ENCODE measurements around the gene LGALSL. TPM values are rescaled to one million over a fixed set of nuclear protein-coding genes. Genes with fewer than 3 reads are reported as not detected.

LGALSL gene
- polyA plus RNA-seq, 2 of the 4 experiments (the other 2 are of a cell fraction) = 11.0 to 14.1 TPM

DNA sequence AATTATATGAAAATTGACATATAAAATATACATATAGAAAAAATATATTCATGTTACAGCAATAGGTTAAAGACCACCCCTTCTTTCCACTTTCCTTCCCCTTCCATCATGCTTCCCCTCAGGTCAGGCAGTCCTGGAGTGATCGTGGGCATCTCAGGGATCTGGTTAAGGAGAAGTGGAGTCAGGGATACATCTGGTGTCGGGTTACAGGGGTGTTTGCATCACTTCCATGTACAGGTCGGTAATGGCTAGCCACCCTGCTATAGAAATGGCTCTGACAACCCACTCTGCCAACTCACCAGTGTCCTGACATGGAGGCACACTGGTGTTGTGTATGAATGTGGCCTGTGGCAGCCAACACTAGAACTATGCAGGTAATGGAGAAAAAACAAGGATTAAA is 36.3 kb upstream of the LGALSL start:
- Histone ChIP-seq H3K4me1 (no peaks in the 10 kb centered on the region), H3K4me3 (no peak overlapping the region), H3K27ac (no peak overlapping the region), H3K9me3 (no peaks in the 10 kb centered on the region), H3K4me2 (no peak overlapping the region)
- ATAC-seq (no peak), FAIRE-seq (no peak), DNase-seq (ENCODE audit: low read depth in 1 of 2, low spot score in 1 of 2) (no peak)
- 8% methylated on average over 3 of the region's 3 CpGs for WGBS (ENCODE audit: missing lambda C conversion rate)
- CTCF ChIA-PET = interaction anchor here (0.7 to 2.1 kb wide), 5 partner anchors 13 to 1156 kb away, joined by 3 to 6 read pairs (median 6); no protein-coding TSS in a partner anchor
- POLR2A ChIA-PET = no interaction called here
- TF ChIP-seq KDM5A (IDR thresholded peaks at IDR 0.05) = no peak
- no peak for TF ChIP-seq FOSL2 (IDR thresholded peaks at IDR 0.05)
- TF ChIP-seq FOSL2 (CRISPR knock-in tag; IDR thresholded peaks at IDR 0.05) = no peak
- no peak for TF ChIP-seq JUN (IDR thresholded peaks at IDR 0.05)
- no peak for TF ChIP-seq ZSCAN20 (CRISPR knock-in tag; IDR thresholded peaks at IDR 0.05)
- no peak for TF ChIP-seq TFCP2L1 (CRISPR knock-in tag; IDR thresholded peaks at IDR 0.05)
- TF ChIP-seq FOXS1 (CRISPR knock-in tag; IDR thresholded peaks at IDR 0.05) = no peak
- TF ChIP-seq RCOR1 (IDR thresholded peaks at IDR 0.05; ENCODE audit: low read depth, low read length) = no peak
- TF ChIP-seq CHD4 (IDR thresholded peaks at IDR 0.05; ENCODE audit: borderline replicate concordance) = no peak
- TF ChIP-seq ZC3H11A (IDR thresholded peaks at IDR 0.05) = no peak
- TF ChIP-seq HMGXB4 (CRISPR knock-in tag; IDR thresholded peaks at IDR 0.05; ENCODE audit: borderline replicate concordance) = no peak
- no peak for TF ChIP-seq HES2 (IDR thresholded peaks at IDR 0.05)
- TF ChIP-seq POLR2A (IDR thresholded peaks at IDR 0.05; ENCODE audit: low read length) = no peak
- TF ChIP-seq E2F6 (IDR thresholded peaks at IDR 0.05; ENCODE audit: borderline replicate concordance, low read depth) = no peak
- TF ChIP-seq HOXA7 (CRISPR knock-in tag; IDR thresholded peaks at IDR 0.05) = no peak
- no peak for TF ChIP-seq NFE2L2 (conservative IDR thresholded peaks at IDR 0.05; ENCODE audit: low read length)
- no peak for TF ChIP-seq REST (IDR thresholded peaks at IDR 0.05)
- no peak for TF ChIP-seq ATOH8 (CRISPR knock-in tag; IDR thresholded peaks at IDR 0.05; ENCODE audit: low read depth)
- TF ChIP-seq EHF (CRISPR knock-in tag; IDR thresholded peaks at IDR 0.05) = no peak

DNA sequence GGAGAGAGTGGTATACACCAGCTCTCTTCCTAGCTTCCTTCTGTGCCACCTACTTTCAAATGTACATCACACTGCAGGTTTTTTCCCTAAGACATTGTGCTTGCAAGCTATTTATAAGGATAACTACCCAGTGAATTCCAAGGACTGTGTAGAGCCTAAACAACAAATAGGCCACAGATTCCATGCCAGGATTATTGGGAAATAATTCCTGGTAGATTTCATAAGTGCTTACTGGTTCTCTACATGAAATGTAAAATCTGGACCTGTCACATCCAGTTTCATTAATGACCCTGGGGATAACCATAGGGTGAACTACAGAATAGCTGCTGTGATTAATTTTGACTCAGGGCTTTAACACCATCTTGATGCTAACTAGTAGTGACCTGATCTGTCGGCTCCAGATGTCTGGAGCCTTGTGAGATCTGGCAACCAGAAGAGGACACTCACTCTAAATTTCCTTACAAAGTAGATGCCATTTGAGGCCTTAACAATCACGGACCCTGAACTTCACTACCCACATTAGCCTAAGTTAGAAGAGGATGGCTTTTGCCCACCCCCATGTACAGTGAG is 34.3 kb upstream of the LGALSL start:
- Histone ChIP-seq H3K4me2 (no peak overlapping the region), H3K27ac (no peak overlapping the region), H3K9me3 (no peaks in the 10 kb centered on the region), H3K4me3 (no peak overlapping the region), H3K4me1 (0 out of 3 replicates have a peak, but pooled peaks cover 3% of the 10 kb centered on the region)
- ChIA-PET POLR2A (no interaction called here), CTCF (interaction anchor here (1.0 to 1.4 kb wide), 3 partner anchors 21 to 89 kb away, joined by 3 read pairs; no protein-coding TSS in a partner anchor)
- WGBS (ENCODE audit: missing lambda C conversion rate) = 83% methylated on average over 2 of the region's 2 CpGs
- TF ChIP-seq HOXB13 (CRISPR knock-in tag; IDR thresholded peaks at IDR 0.05; ENCODE audit: low read depth) (no peak), NR3C1 (IDR thresholded peaks at IDR 0.05) (no peak), ZC3H11A (IDR thresholded peaks at IDR 0.05) (no peak), EHMT2 (IDR thresholded peaks at IDR 0.05; ENCODE audit: low read depth) (no peak), FOSL2 (IDR thresholded peaks at IDR 0.05) (no peak), FOSL2 (CRISPR knock-in tag; IDR thresholded peaks at IDR 0.05) (no peak), CHD2 (IDR thresholded peaks at IDR 0.05; ENCODE audit: low read length, partially characterized antibody) (no peak), EHF (CRISPR knock-in tag; IDR thresholded peaks at IDR 0.05) (no peak), POLR2A (IDR thresholded peaks at IDR 0.05; ENCODE audit: low read length) (no peak), HEYL (CRISPR knock-in tag; IDR thresholded peaks at IDR 0.05) (no peak), FOSB (CRISPR knock-in tag; IDR thresholded peaks at IDR 0.05) (no peak), RFX5 (IDR thresholded peaks at IDR 0.05) (no peak), SMC3 (IDR thresholded peaks at IDR 0.05) (no peak), FOXS1 (CRISPR knock-in tag; IDR thresholded peaks at IDR 0.05) (no peak)
- TF ChIP-seq, protein P1, sequence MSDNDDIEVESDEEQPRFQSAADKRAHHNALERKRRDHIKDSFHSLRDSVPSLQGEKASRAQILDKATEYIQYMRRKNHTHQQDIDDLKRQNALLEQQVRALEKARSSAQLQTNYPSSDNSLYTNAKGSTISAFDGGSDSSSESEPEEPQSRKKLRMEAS (IDR thresholded peaks at IDR 0.05) = no peak
- FAIRE-seq = no peak
- ATAC-seq = no peak
- DNase-seq (ENCODE audit: low read depth in 1 of 2, low spot score in 1 of 2) = no peak

Data from A549 (cell line).